PFSK-1 (cell line): ENCODE data around the gene COL23A1.

ENCODE experiments used
- REST ChIP-seq, 2 experiments: IDR thresholded peaks; 2 replicates each; pipeline versions ENCODE4 v1.6.1 to v1.8.0; 2011 to 2012; ENCODE audit warnings: low read depth in 2 of 2, low read length in 2 of 2, control low read depth in 1 of 2, inconsistent platforms in 1 of 2, mild to moderate bottlenecking in 1 of 2, moderate library complexity in 1 of 2; ENCODE audit not compliant: insufficient read depth in 1 of 2
- TAF1 ChIP-seq: IDR thresholded peaks from 2 replicates; pipeline ENCODE4 v1.6.1; 2012; ENCODE audit warnings: low read length, control low read depth, borderline replicate concordance; ENCODE audit not compliant: insufficient read depth

- TF ChIP-seq TAF1 (no peak), REST (IDR thresholded peaks at IDR 0.05; ENCODE audit: insufficient read depth in 1 of 2, low read depth in 2 of 2, low read length in 2 of 2) (no peak)
These were observed 367.9 kb downstream of the COL23A1 start for GRCh38 chr5:178222292-178222691.
